Astrocyte (in vitro differentiated cells and primary cell): Measurements from ENCODE around the gene PAK4.

Experiments
- EZH2 ChIP-seq: IDR thresholded peaks from 2 replicates; pipeline ENCODE4 v1.6.1; 2012; ENCODE audit warnings: mild to moderate bottlenecking, low read length, inconsistent platforms; ENCODE audit not compliant: insufficient read depth
- TF ChIP-seq, protein P1 (sequence below): IDR thresholded peaks from 2 replicates; pipeline ENCODE4 v1.5.1; 2011; ENCODE audit warnings: low read depth, mild to moderate bottlenecking, inconsistent platforms, low read length, moderate library complexity; ENCODE audit not compliant: insufficient read depth

DNA sequence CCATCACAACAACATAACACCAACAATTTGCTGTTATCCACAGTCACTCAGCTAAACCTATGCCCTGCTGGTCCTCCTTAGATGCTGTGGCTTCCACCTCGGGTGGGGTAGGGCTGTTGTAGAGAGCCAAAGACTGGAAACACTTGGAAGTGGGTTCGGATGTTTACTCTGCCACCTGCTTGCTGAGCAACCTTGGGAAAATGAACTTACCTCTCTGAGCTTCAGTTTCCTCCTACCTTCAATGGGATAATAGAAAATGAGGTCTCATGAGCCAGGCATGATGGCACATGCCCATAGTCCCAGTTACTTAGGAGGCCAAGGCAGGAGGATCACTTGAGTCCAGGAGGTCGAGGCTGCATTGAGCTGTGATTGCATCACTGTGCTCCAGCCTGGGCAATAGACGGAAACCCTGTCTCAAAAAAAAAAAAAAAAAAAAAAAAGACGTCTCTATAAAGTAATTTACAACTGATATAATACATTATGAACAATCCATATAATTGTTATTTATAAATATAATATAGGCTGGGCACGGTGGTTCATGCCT, 81.8 kb downstream of the PAK4 start:
- TF ChIP-seq, protein P1, sequence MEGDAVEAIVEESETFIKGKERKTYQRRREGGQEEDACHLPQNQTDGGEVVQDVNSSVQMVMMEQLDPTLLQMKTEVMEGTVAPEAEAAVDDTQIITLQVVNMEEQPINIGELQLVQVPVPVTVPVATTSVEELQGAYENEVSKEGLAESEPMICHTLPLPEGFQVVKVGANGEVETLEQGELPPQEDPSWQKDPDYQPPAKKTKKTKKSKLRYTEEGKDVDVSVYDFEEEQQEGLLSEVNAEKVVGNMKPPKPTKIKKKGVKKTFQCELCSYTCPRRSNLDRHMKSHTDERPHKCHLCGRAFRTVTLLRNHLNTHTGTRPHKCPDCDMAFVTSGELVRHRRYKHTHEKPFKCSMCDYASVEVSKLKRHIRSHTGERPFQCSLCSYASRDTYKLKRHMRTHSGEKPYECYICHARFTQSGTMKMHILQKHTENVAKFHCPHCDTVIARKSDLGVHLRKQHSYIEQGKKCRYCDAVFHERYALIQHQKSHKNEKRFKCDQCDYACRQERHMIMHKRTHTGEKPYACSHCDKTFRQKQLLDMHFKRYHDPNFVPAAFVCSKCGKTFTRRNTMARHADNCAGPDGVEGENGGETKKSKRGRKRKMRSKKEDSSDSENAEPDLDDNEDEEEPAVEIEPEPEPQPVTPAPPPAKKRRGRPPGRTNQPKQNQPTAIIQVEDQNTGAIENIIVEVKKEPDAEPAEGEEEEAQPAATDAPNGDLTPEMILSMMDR: no peak
- TF ChIP-seq EZH2: no peak
